Measurements from ENCODE around the gene SLC4A7. TPM values are rescaled to one million over a fixed set of nuclear protein-coding genes. Genes with fewer than 3 reads are reported as not detected.

Gene SLC4A7
- total and polyA plus RNA-seq, 9 of the 15 experiments (the other 6 are each of a cell fraction or from before 2014, with no cell fraction given): 1.7 to 13.6 (median 8.0) TPM

- TF ChIP-seq PBX2 (CRISPR knock-in tag; IDR thresholded peaks at IDR 0.05; ENCODE audit: low read depth) (no peak), PBX2 (tag; conservative IDR thresholded peaks at IDR 0.05; ENCODE audit: low read depth) (peak; percentile 53), ESRRA (IDR thresholded peaks at IDR 0.05; ENCODE audit: borderline replicate concordance, low read depth) (no peak), RFX1 (IDR thresholded peaks at IDR 0.05) (no peak), POLR2G (IDR thresholded peaks at IDR 0.05; ENCODE audit: low read depth, low read length) (peak; percentile 83), TAF1 (IDR thresholded peaks at IDR 0.05; ENCODE audit: control insufficient read depth, extremely low read depth, insufficient read depth, low read length, severe bottlenecking) (peak; percentile 54), MYC (IDR thresholded peaks at IDR 0.05; ENCODE audit: low read depth, low read length) (0 out of 2 replicates have a peak, but pooled peaks have one; percentile 22), MYC (CRISPR knock-in tag; IDR thresholded peaks at IDR 0.05; ENCODE audit: borderline replicate concordance, low read depth) (no peak), L3MBTL2 (IDR thresholded peaks at IDR 0.05) (peak; percentile 28; the same call in 1 of the 2 replicates), NR4A1 (CRISPR knock-in tag; IDR thresholded peaks at IDR 0.05) (no peak), NR4A1 (tag; IDR thresholded peaks at IDR 0.05) (0 out of 2 replicates have a peak, but pooled peaks have one; percentile 24), ZSCAN29 (IDR thresholded peaks at IDR 0.05) (no peak), THRA (IDR thresholded peaks at IDR 0.05) (no peak), PREB (CRISPR knock-in tag; IDR thresholded peaks at IDR 0.05) (no peak)
- TF ChIP-seq, protein P1, sequence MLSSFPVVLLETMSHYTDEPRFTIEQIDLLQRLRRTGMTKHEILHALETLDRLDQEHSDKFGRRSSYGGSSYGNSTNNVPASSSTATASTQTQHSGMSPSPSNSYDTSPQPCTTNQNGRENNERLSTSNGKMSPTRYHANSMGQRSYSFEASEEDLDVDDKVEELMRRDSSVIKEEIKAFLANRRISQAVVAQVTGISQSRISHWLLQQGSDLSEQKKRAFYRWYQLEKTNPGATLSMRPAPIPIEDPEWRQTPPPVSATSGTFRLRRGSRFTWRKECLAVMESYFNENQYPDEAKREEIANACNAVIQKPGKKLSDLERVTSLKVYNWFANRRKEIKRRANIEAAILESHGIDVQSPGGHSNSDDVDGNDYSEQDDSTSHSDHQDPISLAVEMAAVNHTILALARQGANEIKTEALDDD (IDR thresholded peaks at IDR 0.05): 0 out of 2 replicates have a peak, but pooled peaks have one; percentile 41
- TF ChIP-seq, protein P2, sequence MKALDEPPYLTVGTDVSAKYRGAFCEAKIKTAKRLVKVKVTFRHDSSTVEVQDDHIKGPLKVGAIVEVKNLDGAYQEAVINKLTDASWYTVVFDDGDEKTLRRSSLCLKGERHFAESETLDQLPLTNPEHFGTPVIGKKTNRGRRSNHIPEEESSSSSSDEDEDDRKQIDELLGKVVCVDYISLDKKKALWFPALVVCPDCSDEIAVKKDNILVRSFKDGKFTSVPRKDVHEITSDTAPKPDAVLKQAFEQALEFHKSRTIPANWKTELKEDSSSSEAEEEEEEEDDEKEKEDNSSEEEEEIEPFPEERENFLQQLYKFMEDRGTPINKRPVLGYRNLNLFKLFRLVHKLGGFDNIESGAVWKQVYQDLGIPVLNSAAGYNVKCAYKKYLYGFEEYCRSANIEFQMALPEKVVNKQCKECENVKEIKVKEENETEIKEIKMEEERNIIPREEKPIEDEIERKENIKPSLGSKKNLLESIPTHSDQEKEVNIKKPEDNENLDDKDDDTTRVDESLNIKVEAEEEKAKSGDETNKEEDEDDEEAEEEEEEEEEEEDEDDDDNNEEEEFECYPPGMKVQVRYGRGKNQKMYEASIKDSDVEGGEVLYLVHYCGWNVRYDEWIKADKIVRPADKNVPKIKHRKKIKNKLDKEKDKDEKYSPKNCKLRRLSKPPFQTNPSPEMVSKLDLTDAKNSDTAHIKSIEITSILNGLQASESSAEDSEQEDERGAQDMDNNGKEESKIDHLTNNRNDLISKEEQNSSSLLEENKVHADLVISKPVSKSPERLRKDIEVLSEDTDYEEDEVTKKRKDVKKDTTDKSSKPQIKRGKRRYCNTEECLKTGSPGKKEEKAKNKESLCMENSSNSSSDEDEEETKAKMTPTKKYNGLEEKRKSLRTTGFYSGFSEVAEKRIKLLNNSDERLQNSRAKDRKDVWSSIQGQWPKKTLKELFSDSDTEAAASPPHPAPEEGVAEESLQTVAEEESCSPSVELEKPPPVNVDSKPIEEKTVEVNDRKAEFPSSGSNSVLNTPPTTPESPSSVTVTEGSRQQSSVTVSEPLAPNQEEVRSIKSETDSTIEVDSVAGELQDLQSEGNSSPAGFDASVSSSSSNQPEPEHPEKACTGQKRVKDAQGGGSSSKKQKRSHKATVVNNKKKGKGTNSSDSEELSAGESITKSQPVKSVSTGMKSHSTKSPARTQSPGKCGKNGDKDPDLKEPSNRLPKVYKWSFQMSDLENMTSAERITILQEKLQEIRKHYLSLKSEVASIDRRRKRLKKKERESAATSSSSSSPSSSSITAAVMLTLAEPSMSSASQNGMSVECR (CRISPR knock-in tag; IDR thresholded peaks at IDR 0.05): 0 out of 2 replicates have a peak, but pooled peaks have one; percentile 16
Observed at GRCh38 chr3:27484015-27484844, at the start of gene SLC4A7 (continued).
